Stimulated activated CD8-positive, alpha-beta memory T cell treated with anti-CD3 and anti-CD28 coated beads, Interleukin-4, amount 100 ng/mL, for 48 hours (primary cell): ENCODE data around the gene HCRT.
"Not testable (repeated sequence)": the region's sequence is repeated elsewhere in the genome, so short reads cannot be mapped to it uniquely, and the experiment has no call there.

Experiments used
- DNase-seq: peaks from one replicate; pipeline ENCODE4 v3.0.0-alpha.2; 2020

The HCRT gene

DNA sequence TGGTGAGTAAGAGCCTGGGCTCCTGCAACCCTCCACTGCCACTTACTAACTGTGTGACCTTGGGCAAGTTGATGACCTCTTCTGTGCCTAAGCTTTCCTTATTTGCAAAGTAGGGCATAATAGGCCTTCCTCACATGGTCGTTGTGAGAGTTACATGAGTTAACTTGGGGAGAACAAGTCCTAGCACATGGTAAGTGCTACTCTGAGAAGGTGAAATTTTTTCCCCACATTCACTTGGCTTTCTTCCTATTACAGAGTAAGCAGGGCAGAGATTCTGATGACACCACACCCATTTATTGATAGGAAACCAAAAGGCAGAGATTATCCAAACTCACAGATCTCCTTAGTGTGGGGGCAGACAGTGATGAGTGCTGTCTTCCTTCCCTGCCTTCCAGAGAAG is 5.9 kb downstream of the HCRT start:
- DNase-seq: no peak

DNA sequence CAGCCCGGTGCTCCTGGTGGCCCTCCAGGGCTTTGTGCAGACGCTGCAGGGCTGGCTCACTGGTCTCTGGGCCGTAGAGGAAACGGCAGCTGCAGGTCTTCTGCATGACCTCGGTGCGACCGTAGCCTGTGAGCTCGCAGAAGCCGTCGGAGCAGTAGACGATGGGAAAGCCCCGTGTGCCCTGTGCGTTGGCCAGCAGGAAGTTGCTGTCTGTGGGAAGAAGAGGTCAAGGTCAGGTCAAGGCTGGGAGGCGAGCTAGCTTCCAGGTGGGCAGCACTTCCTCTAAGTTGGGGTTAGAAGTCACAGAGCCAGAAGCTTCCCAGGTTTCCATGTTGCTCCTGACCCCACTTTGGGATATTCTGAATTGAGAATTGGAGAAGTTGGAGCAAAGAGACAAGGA is 6.4 kb downstream of the HCRT start:
- peak; percentile 35 for DNase-seq

DNA sequence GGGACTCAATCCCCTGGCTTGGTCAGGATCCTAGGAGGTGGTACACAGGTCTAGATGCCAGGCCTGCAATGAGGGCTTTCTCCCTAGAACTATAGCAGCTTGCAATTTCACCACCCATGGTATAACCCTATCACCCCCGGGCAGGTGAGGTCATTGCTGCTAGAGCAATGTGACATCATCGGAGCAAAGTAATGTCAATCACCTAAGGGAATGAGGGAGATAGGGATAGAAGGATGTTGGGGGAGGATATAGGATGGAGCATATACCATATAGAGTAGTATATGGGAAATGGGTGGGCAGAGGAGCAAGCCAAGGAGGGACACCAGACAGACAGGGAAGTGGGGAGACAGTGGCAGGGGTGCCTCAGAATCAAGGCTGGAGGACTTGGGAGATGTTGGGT is 7.6 kb downstream of the HCRT start:
- DNase-seq: no peak

DNA sequence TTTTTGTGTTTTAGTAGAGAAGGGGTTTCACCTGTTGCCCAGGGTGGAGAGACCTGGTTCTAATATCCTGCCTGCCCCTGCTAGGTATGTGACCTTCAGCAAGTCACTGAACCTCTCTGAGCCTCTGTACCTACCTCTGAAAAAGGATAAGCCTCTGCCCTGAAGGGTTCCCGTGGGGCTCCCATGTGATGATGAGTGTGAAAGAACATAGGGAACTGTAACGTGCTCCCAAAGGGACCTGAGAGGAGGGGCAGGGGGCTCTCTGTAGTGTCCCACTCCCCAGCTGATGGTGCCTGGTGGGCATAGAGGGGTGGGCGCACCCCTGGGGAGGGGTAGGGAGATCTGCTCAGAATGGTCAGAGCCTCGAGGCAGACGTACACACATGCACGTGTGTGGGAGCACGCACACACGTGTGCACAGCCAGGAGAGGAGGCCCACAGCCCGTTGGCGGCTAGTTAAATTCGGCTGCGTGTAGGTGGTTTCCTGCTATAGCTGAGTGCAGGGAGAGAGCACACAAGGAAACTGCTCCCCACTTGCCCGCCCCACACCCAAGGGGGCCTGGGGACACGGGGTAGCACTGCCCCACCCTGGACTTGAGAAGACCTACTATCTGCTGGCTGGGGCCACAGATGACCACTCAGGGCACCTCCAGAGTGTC is 11.0 kb downstream of the HCRT start:
- DNase-seq: no peak

DNA sequence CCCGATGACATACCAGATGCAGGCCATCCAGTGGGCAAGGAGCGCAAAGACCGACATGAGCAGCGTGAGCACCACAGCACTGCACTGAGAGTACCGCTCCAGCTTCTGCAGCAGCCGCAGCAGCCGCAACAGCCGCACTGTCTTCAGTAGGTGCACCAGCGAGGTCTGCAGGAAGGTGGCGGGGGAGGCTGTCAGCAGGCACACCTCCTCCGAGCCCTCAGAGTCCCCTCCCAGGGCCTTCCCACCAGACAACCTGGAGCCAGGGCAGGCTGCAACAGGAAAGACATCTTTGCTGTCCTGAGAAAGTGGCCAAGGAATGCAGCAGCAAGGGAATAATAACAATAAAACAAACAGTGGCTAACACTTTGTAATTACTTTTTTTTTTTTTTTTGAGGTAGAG is 13.4 kb downstream of the HCRT start:
- no peak for DNase-seq

DNA sequence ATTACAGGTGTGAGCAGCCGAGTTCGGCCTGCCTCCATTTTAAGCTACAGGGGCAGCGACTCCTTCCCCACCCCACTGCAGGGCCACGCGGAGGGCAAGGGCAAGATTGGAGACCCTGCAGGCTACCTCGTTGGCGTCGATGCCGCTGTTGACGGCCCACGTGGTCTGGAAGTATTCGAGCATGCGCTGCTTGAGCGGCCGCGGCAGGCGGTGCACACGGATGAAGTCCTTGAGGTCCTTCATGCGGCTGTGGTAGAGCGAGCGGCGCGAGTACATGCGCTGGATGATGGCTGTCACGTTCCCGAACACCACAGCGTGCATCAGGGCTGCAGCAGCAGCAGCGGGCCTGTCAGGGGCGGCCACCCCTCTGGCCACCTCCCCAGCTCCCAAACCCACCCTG is 15.9 kb downstream of the HCRT start:
- DNase-seq: no peak

DNA sequence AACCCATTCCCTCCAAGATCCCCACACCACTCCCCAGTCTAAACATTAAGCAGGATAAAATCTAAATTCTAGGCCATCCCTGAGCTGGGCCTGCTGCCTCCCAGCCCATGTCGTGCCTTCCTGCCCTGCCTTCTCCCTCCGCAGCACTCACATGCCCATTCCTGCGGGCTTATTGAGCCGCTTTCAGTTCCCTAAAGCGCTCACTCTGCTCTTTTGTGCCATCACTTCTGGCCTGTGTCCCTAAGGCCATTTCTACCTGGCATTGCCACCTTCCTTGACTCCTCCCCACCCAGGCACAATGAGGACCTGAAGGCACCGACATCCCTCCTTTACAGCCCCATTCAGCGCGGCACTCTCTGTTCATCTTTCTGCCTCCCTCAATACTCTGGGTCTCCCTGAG is 17.4 kb downstream of the HCRT start:
- no peak for DNase-seq

DNA sequence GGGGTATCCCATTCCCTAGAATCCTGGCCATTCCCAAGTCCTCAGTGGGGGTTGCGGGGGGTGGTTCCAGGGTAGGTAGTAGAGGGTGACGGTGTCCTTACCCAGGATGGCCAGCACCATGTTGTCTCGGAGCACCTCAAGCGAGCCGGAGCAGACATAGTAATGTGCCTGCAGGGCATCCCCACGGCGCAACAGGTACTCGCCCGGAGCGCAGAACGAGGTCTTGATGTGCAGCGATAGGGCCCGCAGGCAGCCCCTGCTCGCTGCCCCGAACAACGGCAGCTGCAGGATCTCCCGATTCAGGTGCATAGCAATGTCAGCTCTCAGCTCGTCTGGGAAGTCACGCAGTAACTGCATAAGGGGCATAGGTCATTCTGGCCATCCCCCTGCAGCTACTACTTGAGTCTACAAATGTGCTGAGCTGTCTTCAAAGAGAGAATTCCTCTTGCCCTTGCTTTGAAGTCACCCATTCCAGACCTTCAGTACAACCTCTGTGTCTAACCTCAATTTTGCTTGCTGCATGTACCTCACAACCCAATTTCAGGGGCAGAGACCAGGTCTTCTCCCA is 19.0 kb downstream of the HCRT start:
- no peak for DNase-seq

DNA sequence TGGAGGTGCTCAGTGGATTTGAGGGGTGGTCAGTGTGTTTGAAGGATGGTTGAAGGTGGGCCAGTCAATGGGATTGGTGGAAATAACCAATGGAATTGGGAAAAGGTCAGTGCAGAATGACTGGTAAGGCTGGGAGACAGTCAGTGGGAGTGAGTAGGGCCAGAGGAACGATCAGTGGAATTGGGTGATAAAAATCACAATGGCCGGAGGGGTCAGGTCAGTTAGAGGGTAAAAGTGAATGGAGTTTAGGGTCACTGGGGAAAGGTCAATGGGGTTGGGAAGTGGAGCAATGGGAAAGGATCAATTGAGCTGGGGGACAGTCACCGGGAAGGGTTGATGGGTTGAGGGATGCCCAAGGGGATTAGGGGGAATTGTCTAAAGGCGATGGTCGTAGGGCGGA is 19.5 kb downstream of the HCRT start:
- no peak for DNase-seq

DNA sequence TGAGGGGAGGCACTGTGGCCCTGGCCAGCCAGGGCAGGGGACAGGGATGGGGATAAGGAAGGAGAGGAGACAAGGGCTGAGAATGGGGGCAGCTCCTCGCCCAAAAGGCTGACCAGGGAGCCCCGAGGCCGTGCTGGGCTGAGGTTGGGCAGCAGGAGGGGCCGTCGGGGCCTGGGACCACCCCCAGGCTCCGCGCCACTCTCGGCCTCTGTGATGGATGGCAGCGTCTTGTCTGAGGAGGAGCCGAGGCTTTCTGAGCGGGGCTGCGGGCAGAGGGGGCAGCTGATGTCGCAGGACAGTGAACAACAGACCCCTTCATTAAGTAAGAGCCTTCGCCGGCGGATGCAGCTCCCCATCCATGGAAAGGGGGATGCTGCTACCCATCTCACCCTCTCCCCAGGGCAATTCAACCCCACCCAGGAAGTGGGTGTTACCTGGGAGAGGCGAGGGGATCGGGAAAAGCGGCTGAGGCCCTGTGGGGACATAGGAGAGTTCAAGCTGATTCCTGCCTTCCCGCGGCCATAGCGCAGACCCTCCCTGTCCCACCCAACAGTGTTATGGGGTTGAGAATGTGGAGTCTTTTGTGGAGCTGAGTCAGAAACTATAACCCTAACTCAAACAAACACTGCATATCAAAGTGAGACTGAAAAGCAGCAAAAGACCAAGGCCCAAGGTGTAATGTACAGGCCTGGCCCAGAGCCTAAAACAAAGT is 21.4 kb downstream of the HCRT start:
- DNase-seq: no peak

DNA sequence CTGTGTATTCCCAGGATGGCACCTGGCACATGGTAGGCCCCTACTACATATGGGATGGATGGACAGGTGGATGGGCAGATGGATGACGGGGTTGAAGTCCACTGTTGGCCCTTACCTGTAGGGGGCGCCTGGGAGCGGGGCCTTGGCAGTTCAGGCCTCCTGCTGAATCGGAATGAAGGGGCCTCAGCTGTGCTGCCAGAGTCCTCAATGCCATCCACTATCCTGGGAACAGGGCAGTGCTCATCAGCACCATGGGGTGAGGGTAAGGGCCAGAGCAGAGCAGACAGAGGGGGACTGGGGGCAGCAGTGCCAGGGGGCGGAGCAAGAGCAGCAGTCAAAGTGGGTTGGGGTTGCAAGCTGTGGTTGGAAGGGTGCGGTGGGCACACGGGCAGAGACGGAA is 22.1 kb downstream of the HCRT start:
- peak; percentile 84 for DNase-seq

DNA sequence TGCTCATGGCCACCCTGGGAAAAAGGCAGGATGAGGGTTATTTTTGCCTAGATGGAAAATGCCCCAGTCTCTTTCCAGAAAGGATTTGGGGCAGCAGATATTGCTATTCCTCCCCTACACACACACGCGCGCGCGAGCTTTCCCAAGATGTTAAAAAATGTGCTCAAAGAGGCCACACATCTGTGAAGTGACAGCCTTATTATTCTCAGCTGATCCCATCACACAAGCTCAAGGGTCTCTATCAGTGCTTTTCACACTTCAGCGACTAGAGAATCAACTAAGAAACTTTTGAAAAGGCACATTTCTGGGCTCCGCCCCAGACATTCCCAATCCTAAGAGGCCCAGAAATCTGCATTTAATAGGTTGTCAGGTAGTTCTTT is 24.7 kb downstream of the HCRT start:
- no peak for DNase-seq

DNA sequence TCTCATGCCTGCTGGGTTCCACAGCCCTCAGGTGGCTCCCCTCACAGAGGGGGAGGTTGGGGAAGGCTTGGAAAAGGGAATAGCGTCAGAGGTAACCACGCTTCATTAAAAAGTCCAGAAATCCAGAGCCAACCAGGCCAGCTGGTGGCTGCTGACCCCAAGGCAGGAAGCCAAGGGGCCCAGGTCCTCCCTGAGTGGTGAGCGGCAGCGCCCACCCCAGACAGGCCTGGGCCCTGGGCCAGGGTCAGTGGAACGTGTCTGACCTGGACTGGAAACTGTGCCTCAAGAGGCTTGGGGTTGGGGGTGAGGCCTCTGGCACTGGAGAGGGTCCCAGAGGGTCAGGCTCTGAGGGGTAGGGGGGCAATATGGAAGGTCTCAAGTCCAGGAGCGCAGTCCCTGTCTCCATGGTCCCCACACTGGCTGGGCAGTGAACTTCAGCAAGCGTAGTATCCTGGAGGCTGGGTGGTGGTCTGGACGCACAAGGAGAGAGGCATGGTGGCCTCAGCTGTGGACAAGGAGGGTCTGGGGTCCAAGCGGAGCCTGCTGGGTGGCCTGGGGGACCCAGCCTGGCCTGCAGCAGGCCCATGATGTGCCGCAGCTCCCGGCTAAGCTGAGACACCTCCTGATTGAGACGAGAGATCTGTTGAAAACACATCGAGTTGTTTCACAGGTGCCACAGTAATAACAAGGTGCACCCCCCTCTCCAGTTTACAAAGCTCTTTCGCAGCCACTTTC is 25.3 kb downstream of the HCRT start:
- DNase-seq: no peak

DNA sequence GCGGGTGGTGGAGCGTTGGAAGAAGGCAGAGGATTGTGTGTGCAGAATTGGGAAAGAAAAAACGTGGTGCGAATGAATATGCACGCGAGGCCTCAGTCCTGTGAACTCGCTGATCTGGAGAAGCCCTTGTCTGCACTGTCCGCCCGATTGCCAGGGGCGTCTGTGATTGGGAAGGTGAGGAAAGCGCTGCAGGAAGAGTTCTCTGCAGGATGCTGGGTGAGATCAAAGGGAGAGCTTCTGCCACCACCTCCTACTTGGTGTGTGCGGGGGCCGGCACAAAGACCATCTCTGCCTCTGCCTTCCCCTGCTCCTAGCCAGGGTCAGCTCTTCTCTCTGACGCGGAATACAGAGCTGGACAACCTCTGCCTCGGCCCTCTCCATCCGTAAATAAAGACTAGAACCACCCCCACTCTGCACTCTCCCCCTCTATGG is 29.6 kb downstream of the HCRT start:
- DNase-seq: no peak

DNA sequence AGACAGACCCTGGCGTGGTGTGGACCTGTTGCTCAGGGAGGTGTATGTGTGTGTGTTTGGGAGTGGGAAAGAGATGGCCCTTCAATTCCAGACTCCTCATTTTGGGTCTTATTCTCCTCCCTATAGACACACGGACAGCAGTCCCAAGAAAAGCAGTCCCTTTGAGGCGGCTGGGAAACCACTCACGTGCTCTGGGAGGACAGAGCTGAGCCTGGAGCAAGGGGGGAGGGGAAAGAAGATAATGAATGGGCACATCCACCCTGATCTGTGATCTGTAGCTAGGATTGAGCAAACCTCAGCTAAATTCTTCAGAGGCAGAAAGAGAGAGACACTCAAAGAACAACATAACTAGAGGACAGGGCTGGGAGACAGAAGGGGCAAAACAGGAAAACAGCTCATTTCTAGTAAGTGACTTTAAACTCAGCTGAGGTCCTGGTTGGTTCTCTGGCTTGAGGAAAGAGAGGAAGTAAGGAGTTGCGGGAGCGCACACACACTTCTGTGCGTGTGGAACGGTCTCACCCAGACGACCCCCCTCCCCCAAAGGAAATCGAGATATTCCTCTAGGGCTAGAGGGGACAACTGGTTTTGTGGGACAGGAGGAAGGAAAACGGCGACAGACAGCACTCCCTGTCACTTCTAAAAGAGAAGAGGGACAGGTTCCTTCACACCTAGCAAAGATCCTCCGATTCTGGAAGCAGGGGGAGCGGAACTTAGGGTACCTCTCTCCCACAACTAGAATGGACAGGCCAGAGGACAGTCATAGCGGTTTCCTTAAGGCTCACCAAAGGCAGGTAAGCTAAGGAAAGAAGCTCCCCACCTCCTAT is 31.1 kb downstream of the HCRT start:
- DNase-seq: no peak

DNA sequence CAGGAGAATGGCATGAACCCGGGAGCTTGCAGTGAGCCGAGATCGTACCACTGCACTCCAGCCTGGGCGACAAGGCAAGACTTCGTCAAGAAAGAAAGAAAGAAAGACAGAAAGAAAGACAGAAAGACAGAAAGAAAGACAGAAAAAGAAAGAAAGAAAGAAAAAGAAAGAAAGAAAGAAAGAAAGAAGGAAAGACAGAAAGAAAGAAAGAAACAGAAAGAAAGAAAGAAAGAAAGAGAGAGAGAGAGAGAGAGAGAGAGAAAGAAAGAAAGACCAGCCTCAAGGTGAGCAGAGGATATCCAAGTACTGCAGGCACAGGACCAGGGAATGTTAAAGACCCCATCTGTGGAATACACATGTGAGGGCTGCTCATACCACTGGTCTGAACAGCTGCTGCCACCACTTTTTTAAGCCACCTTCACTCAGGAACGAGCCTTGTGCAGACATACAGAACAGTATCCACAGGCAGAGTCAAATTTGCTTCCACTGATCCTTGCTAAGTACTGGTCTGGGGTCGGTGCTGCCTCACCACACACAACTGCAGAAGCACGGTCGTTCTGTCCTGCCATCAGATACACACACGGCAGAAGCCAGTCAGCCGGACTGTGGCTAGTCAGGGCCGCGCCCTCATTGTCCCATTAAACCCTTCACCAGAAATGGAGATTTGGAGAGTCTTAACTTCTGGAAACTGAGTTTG is 38.2 kb downstream of the HCRT start:
- no peak for DNase-seq

DNA sequence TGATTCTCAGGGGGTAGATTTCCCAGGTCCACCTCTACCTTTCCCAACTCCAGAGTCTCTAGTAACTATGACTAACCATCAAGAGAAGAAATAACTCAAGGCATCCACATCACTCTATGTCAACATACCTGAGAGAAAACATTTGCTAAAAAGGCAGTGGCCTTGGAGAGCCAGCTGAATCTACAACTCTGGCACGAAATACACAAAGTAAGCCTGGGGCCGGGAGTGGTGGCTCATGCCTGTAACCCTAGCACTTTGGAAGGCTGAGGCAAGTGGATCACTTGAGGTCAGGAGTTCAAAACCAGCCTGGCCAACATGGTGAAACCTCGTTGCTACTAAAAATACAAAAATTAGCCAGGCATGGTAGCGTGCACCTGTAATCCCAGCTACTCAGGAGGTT is 42.1 kb downstream of the HCRT start:
- DNase-seq: not testable (repeated sequence)

DNA sequence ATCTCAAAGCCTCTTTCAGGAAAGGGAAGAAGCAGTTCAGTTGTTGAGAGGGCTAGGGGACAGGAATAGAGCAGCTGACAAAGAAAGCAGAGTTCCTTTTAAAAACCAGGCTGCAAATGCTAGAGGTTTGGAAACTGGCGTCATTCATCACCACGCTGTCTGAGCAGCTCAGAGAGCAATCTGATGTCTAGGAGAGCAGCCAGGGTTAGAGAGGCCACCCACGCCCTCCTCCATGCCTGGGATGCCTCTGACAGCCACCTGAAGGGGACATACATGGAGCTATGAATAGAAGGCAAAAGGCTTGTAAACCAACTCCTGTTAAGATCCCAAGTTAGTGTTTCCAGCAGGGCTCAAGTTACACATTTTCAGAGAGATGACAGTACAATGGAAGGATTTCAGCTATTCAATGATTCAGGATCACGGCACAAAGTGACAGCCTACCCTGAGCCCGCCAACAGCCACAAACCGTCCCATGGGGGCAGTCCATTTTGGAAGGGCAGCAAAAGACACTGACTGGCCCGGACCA is 42.8 kb downstream of the HCRT start:
- no peak for DNase-seq

DNA sequence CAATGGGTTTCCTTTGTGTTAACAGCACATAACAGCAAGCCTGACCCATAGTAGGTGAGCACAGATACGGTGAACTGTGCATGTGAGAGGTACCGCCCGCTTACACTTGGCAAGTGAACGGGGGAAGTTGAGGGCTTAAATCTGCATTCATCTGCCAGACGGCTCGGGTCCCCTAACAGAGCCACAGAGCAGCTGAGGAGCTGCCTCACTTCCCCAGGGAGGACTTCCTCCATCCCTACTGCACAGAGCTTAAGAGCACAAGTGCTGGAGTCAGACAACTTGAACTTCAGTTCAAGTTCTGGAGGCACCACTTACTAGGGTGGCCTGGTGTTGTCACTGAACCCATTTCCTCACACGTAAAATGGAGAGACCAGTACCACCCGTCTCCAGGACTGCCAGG is 43.9 kb downstream of the HCRT start:
- DNase-seq: no peak

DNA sequence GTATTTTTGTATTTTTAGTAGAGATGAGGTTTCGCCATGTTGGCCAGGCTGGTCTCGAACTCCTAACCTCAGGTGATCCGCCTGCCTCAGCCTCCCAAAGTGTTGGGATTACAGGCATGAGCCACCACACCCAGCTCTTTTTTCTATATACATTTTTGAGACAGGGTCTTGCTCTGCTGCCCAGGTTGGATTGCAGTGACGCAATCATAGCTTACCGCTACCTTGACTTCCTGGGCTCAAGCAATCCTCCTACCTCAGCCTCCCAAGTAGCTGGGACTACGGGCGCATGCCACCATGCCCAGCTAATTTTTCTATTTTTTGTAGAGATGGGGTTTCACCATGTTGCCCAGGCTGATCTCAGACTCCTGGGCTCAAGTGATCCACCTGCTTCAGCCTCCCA is 44.6 kb downstream of the HCRT start:
- not testable (repeated sequence) for DNase-seq

DNA sequence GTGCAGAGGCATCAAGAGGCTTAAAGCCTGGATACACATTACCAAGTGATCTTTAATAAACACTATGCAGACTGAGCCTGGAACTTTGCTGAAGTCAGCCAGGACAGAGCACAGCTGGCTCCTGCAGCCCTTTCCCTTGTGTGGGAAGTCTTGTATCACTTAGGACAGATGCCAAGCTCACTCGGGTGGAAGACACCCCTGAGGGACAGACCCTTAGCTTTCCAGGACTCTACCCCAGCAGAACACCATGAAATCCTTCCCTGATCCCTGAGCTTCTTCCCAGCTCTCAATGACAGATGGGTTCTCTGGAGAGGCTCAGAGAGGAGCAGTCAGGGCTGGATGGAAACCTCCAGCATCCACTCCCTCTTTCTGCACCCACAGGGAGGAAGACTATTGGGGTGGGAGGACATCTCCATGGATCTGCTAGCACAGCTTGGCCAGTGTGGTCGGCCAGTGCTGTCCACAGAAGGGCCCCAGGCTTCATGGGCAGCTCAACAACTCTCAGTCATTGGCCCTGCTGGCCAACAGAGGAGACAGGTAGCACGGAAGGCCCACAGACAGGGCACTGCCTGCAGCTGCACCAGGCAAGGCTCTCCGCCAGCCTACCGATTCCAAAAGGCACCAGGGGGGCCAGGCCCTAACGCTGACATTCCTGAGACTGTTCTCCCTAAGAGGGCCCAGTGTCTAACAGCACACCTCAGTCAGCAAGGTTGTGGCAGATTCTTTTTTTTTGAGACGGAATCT is 46.3 kb downstream of the HCRT start:
- DNase-seq: no peak
